Activated CD4-positive, alpha-beta memory T cell treated with anti-CD3 and anti-CD28 coated beads, Interleukin-2, amount 10 ng/mL, durations not matched to agents 7 days and 5 days (primary cell): ENCODE data around the gene PIK3CA. TPM values are rescaled to one million over a fixed set of nuclear protein-coding genes. Genes with fewer than 3 reads are reported as not detected.

Source experiments
- CTCF ChIA-PET: fragments of 350-600 bp; sonication (Branson Sonifier 250); formaldehyde crosslinking; loops from one replicate; lab custom pipeline; 2021; ENCODE audit warnings: antibody characterized with exemption, inconsistent platforms; lab: Charles Lee
- POLR2A ChIA-PET: fragments of 350-600 bp; sonication (Branson Sonifier 250); formaldehyde crosslinking; loops from one replicate; lab custom pipeline; 2021; ENCODE audit warnings: antibody characterized with exemption; lab: Charles Lee
- DNase-seq: peaks from one replicate; pipeline ENCODE4 v3.0.0-alpha.2; 2020
- H3K27ac Mint-ChIP-seq: one replicate; pipeline ENCODE4 v1.8.0; 2021; ENCODE audit warnings: mild to moderate bottlenecking, mixed read lengths
- H3K27me3 Mint-ChIP-seq: one replicate; pipeline ENCODE4 v1.8.0; 2021; ENCODE audit warnings: mixed read lengths
- H3K36me3 Mint-ChIP-seq: one replicate; pipeline ENCODE4 v1.8.0; 2021; ENCODE audit warnings: low read depth, mixed read lengths
- H3K4me1 Mint-ChIP-seq: one replicate; pipeline ENCODE4 v1.8.0; 2021; ENCODE audit warnings: mixed read lengths
- H3K4me3 Mint-ChIP-seq: one replicate; pipeline ENCODE4 v1.8.0; 2021; ENCODE audit warnings: mild to moderate bottlenecking, mixed read lengths
- H3K9me3 Mint-ChIP-seq: one replicate; pipeline ENCODE4 v1.8.0; 2021; ENCODE audit warnings: mixed read lengths
- total RNA-seq, 2 experiments: library from RNA; stranded (reverse); gene quantifications; one replicate each; pipeline ENCODE4 v1.2.3, GENCODE V29; 2021

The PIK3CA gene
- total RNA-seq, 2 experiments from 2014 or later = 25.9 to 26.2 TPM

DNA sequence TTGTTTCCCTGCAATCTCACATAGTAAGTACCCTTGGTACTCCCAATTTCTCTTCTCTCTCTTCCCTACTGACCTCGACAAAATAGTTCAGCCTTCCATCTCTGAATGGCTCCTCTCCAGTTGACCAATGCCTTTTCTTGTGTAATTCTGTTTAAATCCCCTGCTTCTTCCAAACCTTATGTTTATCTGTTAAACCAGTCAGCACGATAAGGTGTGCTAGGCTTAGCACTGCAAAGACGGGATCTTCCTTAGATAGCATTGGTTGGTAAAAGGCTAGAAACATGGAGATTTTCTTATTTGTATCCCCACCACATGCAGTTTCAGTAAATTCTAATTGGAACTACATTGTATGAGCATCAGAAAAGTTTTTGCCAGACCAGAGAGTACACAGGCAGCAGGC is 128.6 kb downstream of the PIK3CA start:
- POLR2A ChIA-PET = no interaction called here
- H3K27ac Mint-ChIP-seq = no peak overlapping the region
- no peak overlapping the region for H3K4me3 Mint-ChIP-seq
- no peaks in the 10 kb centered on the region for H3K4me1 Mint-ChIP-seq
- CTCF ChIA-PET = no interaction called here
- DNase-seq = no peak
- peaks cover 9% of the 10 kb centered on the region for H3K27me3 Mint-ChIP-seq
- no peaks in the 10 kb centered on the region for H3K9me3 Mint-ChIP-seq
- H3K36me3 Mint-ChIP-seq = no peaks in the 10 kb centered on the region

DNA sequence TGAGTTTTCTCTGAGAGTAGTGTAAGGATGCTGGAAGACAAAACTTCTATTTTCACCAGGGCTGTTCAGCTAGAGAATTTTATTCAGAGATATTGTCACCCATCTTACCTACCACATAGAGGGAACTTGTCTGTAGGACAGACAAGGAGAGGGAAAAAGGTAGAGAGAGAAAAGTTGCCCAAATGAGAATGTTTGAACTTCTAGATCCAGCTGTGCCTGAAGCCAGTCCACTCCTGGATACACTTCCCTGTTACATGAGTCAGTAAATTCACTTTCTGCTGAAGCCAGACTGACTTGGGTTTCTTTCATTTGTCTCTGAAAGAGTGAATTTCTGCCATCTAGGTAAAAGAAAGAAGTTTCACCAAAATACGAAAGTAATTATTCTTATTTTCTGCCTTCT is 130.0 kb downstream of the PIK3CA start:
- Mint-ChIP-seq H3K27ac (no peak overlapping the region), H3K4me1 (no peaks in the 10 kb centered on the region), H3K4me3 (no peak overlapping the region), H3K36me3 (no peaks in the 10 kb centered on the region), H3K9me3 (no peaks in the 10 kb centered on the region), H3K27me3 (peaks cover 18% of the 10 kb centered on the region)
- CTCF ChIA-PET = no interaction called here
- POLR2A ChIA-PET = no interaction called here
- no peak for DNase-seq

- CTCF ChIA-PET = no interaction called here
Measured at GRCh38 chr3:179278932-179279693, 131.0 kb downstream of the PIK3CA start.

DNA sequence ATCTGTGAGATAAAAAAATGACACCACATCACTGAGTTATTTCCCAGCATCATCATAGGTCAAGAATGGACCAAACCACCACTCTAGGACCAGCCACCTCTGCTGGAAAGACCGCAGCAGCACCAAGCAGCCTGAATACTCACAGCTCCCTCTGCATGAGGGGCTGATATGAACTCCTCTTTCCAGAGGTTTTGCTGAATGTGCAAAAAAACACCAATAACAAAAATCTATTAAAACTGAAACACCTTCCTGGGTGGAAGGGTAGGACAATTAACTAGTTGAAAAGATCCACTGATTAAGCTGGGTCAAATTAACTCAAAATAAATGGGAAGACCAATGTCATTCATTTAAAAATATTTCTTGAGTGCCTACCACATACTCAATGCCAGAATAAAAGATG is 131.7 kb downstream of the PIK3CA start:
- CTCF ChIA-PET = no interaction called here
- no peak overlapping the region for H3K4me3 Mint-ChIP-seq
- H3K36me3 Mint-ChIP-seq = no peaks in the 10 kb centered on the region

More at GRCh38 chr3:179278932-179279693, 131.0 kb downstream of the PIK3CA start:
- no peaks in the 10 kb centered on the region for H3K36me3 Mint-ChIP-seq
- no peak for DNase-seq
- H3K27me3 Mint-ChIP-seq = peaks cover 21% of the 10 kb centered on the region
- H3K4me3 Mint-ChIP-seq = no peak overlapping the region
- no peak overlapping the region for H3K27ac Mint-ChIP-seq
- POLR2A ChIA-PET = no interaction called here
- no peaks in the 10 kb centered on the region for H3K4me1 Mint-ChIP-seq
- H3K9me3 Mint-ChIP-seq = no peaks in the 10 kb centered on the region

GRCh38 chr3:179281825-179282224 is 133.7 kb downstream of the PIK3CA start:
- ChIA-PET CTCF (no interaction called here), POLR2A (no interaction called here)
- Mint-ChIP-seq H3K36me3 (no peaks in the 10 kb centered on the region), H3K4me3 (no peak overlapping the region), H3K4me1 (no peaks in the 10 kb centered on the region), H3K27ac (no peak overlapping the region), H3K9me3 (no peaks in the 10 kb centered on the region), H3K27me3 (peaks cover 24% of the 10 kb centered on the region)
- DNase-seq = no peak

More for the DNA sequence above, 131.7 kb downstream of the PIK3CA start:
- no peaks in the 10 kb centered on the region for H3K9me3 Mint-ChIP-seq
- no peak overlapping the region for H3K27ac Mint-ChIP-seq
- POLR2A ChIA-PET = no interaction called here
- no peaks in the 10 kb centered on the region for H3K4me1 Mint-ChIP-seq
- DNase-seq = no peak
- H3K27me3 Mint-ChIP-seq = peaks cover 22% of the 10 kb centered on the region

- POLR2A ChIA-PET = no interaction called here
- peaks cover 19% of the 10 kb centered on the region for H3K27me3 Mint-ChIP-seq
- H3K36me3 Mint-ChIP-seq = no peaks in the 10 kb centered on the region
- CTCF ChIA-PET = no interaction called here
- no peaks in the 10 kb centered on the region for H3K9me3 Mint-ChIP-seq
- H3K4me3 Mint-ChIP-seq = no peak overlapping the region
- H3K4me1 Mint-ChIP-seq = no peaks in the 10 kb centered on the region
- no peak for DNase-seq
- H3K27ac Mint-ChIP-seq = no peak overlapping the region
Measured at GRCh38 chr3:179286331-179286730, 138.2 kb downstream of the PIK3CA start.

GRCh38 chr3:179288845-179289244 is 140.7 kb downstream of the PIK3CA start:
- no peaks in the 10 kb centered on the region for H3K4me1 Mint-ChIP-seq
- H3K27me3 Mint-ChIP-seq = peaks cover 16% of the 10 kb centered on the region
- ChIA-PET CTCF (no interaction called here), POLR2A (no interaction called here)
- H3K36me3 Mint-ChIP-seq = no peaks in the 10 kb centered on the region
- no peaks in the 10 kb centered on the region for H3K9me3 Mint-ChIP-seq
- no peak overlapping the region for H3K4me3 Mint-ChIP-seq
- DNase-seq = no peak
- no peak overlapping the region for H3K27ac Mint-ChIP-seq

DNA sequence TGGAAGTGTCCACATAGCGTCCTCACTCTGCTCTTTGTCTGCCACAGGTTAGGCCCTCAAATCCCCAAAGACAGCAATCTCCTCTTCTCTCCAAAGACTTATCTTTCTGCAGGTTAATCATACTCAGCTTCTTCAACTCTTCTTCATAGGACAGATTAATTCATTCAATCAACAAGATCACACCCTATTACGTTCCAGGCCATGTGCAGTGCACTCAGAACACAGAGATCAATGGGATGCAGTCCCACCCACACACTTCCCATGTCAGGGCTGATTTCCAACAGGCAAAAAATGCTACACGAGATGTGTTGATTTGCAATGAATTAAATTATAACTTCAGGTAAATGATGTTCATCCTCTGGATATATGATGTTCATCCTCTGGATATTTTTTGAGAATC is 141.1 kb downstream of the PIK3CA start:
- Mint-ChIP-seq H3K9me3 (no peaks in the 10 kb centered on the region), H3K36me3 (no peaks in the 10 kb centered on the region), H3K4me1 (no peaks in the 10 kb centered on the region), H3K27ac (no peak overlapping the region), H3K4me3 (no peak overlapping the region), H3K27me3 (peaks cover 13% of the 10 kb centered on the region)
- DNase-seq = no peak
- ChIA-PET POLR2A (no interaction called here), CTCF (no interaction called here)

Other genes starting within 250 kb of the PIK3CA start
- 10 to 100 TPM; 12.3 to 13.9 TPM for gene ZMAT3, start 76.5 kb upstream of the PIK3CA start, total RNA-seq
- gene KCNMB3, start 102.8 kb downstream of the PIK3CA start, total RNA-seq = 1 to 10 TPM in 1 of 2 experiments, under 1 TPM in 1; 0.60 to 1.3 TPM
- gene ZNF639, start 174.7 kb downstream of the PIK3CA start, total RNA-seq = 10 to 100 TPM; 29.8 to 31.5 TPM
- gene MFN1, start 199.4 kb downstream of the PIK3CA start, total RNA-seq = 10 to 100 TPM; 30.6 to 31.2 TPM